ENCODE results near the gene CYSLTR2.

GRCh38 chr13:48634636-48635035 lies 19.1 kb upstream of the CYSLTR2 start:
- TF ChIP-seq CTCF (IDR thresholded peaks at IDR 0.05) (no peak), POLR2A (IDR thresholded peaks at IDR 0.05) (no peak), POLR2AphosphoS5 (IDR thresholded peaks at IDR 0.05) (no peak)

Measured in transverse colon (tissue), 4 donors.